ENCODE results near the gene RMRP. TPM values are rescaled to one million over a fixed set of nuclear protein-coding genes. Genes with fewer than 3 reads are reported as not detected.

RMRP gene
- total and polyA plus RNA-seq, 5 donors from 2014 or later, result 6,542 TPM; not detected in 4

DNA sequence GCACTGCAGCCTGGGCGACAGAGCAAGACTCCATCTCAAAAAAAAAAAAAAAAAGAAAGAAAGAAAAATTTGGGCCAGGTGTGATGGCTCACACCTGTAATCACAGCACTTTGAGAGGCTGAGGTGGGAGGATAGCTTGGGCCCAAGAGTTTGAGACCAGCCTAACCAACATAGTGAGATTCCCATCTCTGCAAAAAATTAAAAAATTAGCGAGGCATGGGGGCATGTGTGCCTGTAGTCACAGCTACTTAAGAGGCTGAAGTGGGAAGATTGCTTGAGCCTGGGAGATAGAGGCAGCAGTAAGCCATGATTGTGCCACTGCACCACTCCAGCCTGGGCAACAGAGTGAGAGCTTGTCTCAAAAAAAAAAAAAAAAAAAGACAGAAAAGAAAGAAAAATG is 4.2 kb downstream of the RMRP start:
- H3K27ac ChIP-seq (ENCODE audit: insufficient read depth, low read length, poor library complexity, severe bottlenecking), result no peak overlapping the region
- peak overlapping the region; percentile 48 to 86 (median 73) for H3K27ac Mint-ChIP-seq
- peaks cover 6% of the 10 kb centered on the region for H3K36me3 Mint-ChIP-seq
- H3K4me1 ChIP-seq (ENCODE audit: control insufficient read depth, insufficient read depth, low read length, poor library complexity, severe bottlenecking), result peaks cover 46% of the 10 kb centered on the region
- no peak for DNase-seq
- peak overlapping the region in 1 of 4 donors; percentile 69 for H3K4me3 Mint-ChIP-seq
- no peaks in the 10 kb centered on the region for H3K9me3 ChIP-seq (ENCODE audit: control insufficient read depth in 2 of 2, low read length in 2 of 2)
- H3K36me3 ChIP-seq (ENCODE audit: control insufficient read depth, insufficient read depth, low read length), result peaks cover 4% of the 10 kb centered on the region
- H3K4me3 ChIP-seq (ENCODE audit: low read depth, low read length), result no peak overlapping the region
- peaks cover 0 to 3% (median 0%) of the 10 kb centered on the region in 7 donors for H3K9me3 Mint-ChIP-seq
- peaks cover 19% of the 10 kb centered on the region for H3K27me3 Mint-ChIP-seq
- no peaks in the 10 kb centered on the region for H3K27me3 ChIP-seq (ENCODE audit: control insufficient read depth, insufficient read depth, low read length)
- H3K4me1 Mint-ChIP-seq, result peaks cover 17 to 70% (median 46%) of the 10 kb centered on the region in 4 donors
- ATAC-seq (ENCODE audit: low read depth in 2 of 2), result no peak

GRCh38 chr9:35652829-35653209 is 5.0 kb downstream of the RMRP start:
- peaks cover 17% of the 10 kb centered on the region for H3K27me3 Mint-ChIP-seq
- H3K4me1 Mint-ChIP-seq, result peaks cover 14 to 76% (median 51%) of the 10 kb centered on the region in 4 donors
- Histone ChIP-seq H3K9me3 (ENCODE audit: control insufficient read depth in 2 of 2, low read length in 2 of 2) (no peaks in the 10 kb centered on the region), H3K4me1 (ENCODE audit: control insufficient read depth, insufficient read depth, low read length, poor library complexity, severe bottlenecking) (peaks cover 54% of the 10 kb centered on the region), H3K36me3 (ENCODE audit: control insufficient read depth, insufficient read depth, low read length) (peaks cover 5% of the 10 kb centered on the region), H3K27ac (ENCODE audit: insufficient read depth, low read length, poor library complexity, severe bottlenecking) (no peak overlapping the region), H3K27me3 (ENCODE audit: control insufficient read depth, insufficient read depth, low read length) (no peaks in the 10 kb centered on the region), H3K4me3 (ENCODE audit: low read depth, low read length) (no peak overlapping the region)
- peaks cover 7% of the 10 kb centered on the region for H3K36me3 Mint-ChIP-seq
- DNase-seq (no peak), ATAC-seq (ENCODE audit: low read depth in 2 of 2) (no peak)
- H3K4me3 Mint-ChIP-seq, result peak overlapping the region in 1 of 4 donors; percentile 98
- peaks cover 0 to 1% (median 0%) of the 10 kb centered on the region in 7 donors for H3K9me3 Mint-ChIP-seq
- peak overlapping the region; percentile 9 to 73 (median 20) for H3K27ac Mint-ChIP-seq

GRCh38 chr9:35651956-35652828 is 5.6 kb downstream of the RMRP start:
- peaks cover 55% of the 10 kb centered on the region for H3K4me1 ChIP-seq (ENCODE audit: control insufficient read depth, insufficient read depth, low read length, poor library complexity, severe bottlenecking)
- no peak overlapping the region for H3K4me3 ChIP-seq (ENCODE audit: low read depth, low read length)
- H3K36me3 Mint-ChIP-seq, result peaks cover 5% of the 10 kb centered on the region
- H3K27ac Mint-ChIP-seq, result peak overlapping the region in 2 of 3 donors; percentile 88 to 91
- H3K27ac ChIP-seq (ENCODE audit: insufficient read depth, low read length, poor library complexity, severe bottlenecking), result peak overlapping the region; percentile 93
- no peaks in the 10 kb centered on the region for H3K27me3 ChIP-seq (ENCODE audit: control insufficient read depth, insufficient read depth, low read length)
- no peaks in the 10 kb centered on the region for H3K9me3 Mint-ChIP-seq
- no peaks in the 10 kb centered on the region for H3K9me3 ChIP-seq (ENCODE audit: control insufficient read depth in 2 of 2, low read length in 2 of 2)
- H3K27me3 Mint-ChIP-seq, result peaks cover 14% of the 10 kb centered on the region
- peaks cover 10 to 76% (median 53%) of the 10 kb centered on the region in 4 donors for H3K4me1 Mint-ChIP-seq
- ATAC-seq (ENCODE audit: low read depth in 2 of 2), result no peak
- peak overlapping the region; percentile 96 to 100 (median 97) for H3K4me3 Mint-ChIP-seq
- peaks cover 5% of the 10 kb centered on the region for H3K36me3 ChIP-seq (ENCODE audit: control insufficient read depth, insufficient read depth, low read length)
- DNase-seq, result no peak

DNA sequence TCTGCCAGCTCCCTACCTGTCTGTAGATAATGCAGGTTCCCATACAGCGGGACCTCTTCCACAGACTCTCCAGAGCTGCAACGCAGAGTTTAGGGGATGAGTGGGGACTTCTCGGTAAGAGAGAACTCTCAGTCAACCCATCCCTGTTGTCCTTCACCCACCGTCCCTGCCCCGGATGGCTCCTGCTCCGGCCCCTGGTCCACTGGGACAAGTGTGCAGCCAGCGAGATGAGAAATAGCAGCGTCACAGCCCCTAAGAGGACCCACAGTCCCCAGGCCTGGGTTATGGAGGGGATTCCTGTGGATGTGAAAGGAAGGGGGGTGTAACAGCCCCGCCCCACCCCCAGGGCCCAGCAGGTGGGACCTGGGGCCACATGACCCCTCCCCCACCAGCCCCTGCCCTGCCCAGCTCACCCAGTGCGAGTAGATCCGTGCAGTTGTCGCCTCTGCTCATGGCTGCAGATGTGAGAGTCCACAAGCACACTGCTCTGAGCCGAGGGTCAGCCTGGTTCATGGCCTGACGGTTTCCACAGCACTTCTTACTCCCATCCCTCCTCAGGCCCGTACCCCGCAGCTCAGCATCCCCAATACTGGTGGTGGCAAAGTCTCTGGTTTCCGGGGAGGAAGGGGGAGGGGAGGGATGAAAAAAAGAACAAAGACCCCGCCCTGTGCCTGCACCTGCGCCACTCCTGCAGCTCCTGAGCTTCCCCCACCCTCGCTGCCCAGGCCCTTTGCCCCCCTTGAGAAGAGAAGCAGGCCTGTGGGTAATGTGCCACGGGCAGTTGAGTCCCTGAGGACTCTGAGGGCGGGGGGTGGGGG is 7.3 kb downstream of the RMRP start, which contains the start of gene SIT1:
TSS of gene SIT1 (minus strand) at position 591 of the 818 bp plus-strand sequence. CDS start at position 513, 78 bp downstream.
- Mint-ChIP-seq H3K9me3 (peaks cover 0 to 2% (median 0%) of the 10 kb centered on the region in 7 donors), H3K27me3 (peaks cover 12% of the 10 kb centered on the region), H3K4me1 (peaks cover 0 to 77% (median 47%) of the 10 kb centered on the region in 4 donors), H3K4me3 (peak within 1 kb of the TSS; percentile 96 to 100 (median 97)), H3K27ac (peak within 1 kb of the TSS; percentile 93 to 99 (median 98)), H3K36me3 (peaks cover 5% of the 10 kb centered on the region)
- DNase-seq (peak; percentile 32 to 73 (median 43)), ATAC-seq (ENCODE audit: low read depth in 2 of 2) (no peak)
- peak within 1 kb of the TSS; percentile 93 for H3K27ac ChIP-seq (ENCODE audit: insufficient read depth, low read length, poor library complexity, severe bottlenecking)
- peaks cover 5% of the 10 kb centered on the region for H3K36me3 ChIP-seq (ENCODE audit: control insufficient read depth, insufficient read depth, low read length)
- no peaks in the 10 kb centered on the region for H3K27me3 ChIP-seq (ENCODE audit: control insufficient read depth, insufficient read depth, low read length)
- peak within 1 kb of the TSS; percentile 88 for H3K4me3 ChIP-seq (ENCODE audit: low read depth, low read length)
- peaks cover 66% of the 10 kb centered on the region for H3K4me1 ChIP-seq (ENCODE audit: control insufficient read depth, insufficient read depth, low read length, poor library complexity, severe bottlenecking)
- no peaks in the 10 kb centered on the region for H3K9me3 ChIP-seq (ENCODE audit: control insufficient read depth in 2 of 2, low read length in 2 of 2)

DNA sequence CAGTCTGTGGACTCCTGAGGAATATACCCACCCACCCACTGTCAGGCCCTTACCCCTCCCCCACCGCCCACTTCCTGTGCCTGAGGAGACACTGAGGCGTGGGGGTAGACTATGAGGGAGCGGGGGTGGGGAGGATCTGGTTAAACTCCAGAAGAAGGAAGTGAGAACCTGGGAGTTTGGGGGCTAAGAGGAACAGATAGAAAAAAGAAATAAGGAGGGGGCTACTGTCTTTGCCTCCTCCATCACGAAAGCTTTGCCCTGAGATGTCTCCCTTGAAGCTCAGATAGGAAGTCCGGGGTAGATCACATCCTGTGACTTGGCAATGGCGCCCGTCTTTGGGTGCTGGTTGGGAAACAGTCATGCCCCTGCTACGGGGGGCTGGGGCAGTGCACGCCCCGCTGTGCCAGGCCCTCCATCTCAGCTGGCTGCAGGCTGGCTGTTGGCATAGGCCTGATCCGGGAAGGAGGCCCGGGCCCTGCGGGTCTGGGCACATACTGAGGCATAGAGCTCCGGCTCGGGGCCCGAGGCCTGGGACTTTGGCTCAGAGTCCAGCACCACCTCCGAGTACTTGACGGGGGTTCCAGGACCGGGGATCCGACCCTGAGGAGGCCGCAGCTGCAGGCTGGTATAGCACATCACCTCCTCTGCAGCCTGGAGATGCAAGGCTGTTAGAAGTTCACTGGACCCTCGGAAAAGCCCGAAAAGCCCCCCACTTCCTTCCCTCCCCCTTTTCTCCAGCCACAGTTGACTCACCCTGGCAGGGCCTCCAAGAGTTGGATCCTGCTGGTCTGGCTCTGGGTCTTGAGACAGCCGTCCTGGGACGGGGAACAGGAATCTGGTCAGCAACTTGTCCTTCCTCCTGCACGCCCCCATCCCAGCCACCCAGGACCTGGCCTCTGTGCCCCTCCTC is 8.1 kb downstream of the RMRP start:
- no peaks in the 10 kb centered on the region for H3K27me3 ChIP-seq (ENCODE audit: control insufficient read depth, insufficient read depth, low read length)
- ATAC-seq (ENCODE audit: low read depth in 2 of 2) (no peak), DNase-seq (peak; percentile 17 to 75 (median 55))
- Mint-ChIP-seq H3K27me3 (peaks cover 12% of the 10 kb centered on the region), H3K4me3 (peak overlapping the region; percentile 96 to 100 (median 97)), H3K4me1 (peaks cover under 1 to 82% (median 45%) of the 10 kb centered on the region in 4 donors), H3K27ac (peak overlapping the region; percentile 93 to 99 (median 98)), H3K36me3 (peaks cover 5% of the 10 kb centered on the region), H3K9me3 (peaks cover 0 to 2% (median 0%) of the 10 kb centered on the region in 7 donors)
- peaks cover 5% of the 10 kb centered on the region for H3K36me3 ChIP-seq (ENCODE audit: control insufficient read depth, insufficient read depth, low read length)
- peak overlapping the region; percentile 93 for H3K27ac ChIP-seq (ENCODE audit: insufficient read depth, low read length, poor library complexity, severe bottlenecking)
- peak overlapping the region; percentile 88 for H3K4me3 ChIP-seq (ENCODE audit: low read depth, low read length)
- H3K9me3 ChIP-seq (ENCODE audit: control insufficient read depth in 2 of 2, low read length in 2 of 2), result no peaks in the 10 kb centered on the region
- H3K4me1 ChIP-seq (ENCODE audit: control insufficient read depth, insufficient read depth, low read length, poor library complexity, severe bottlenecking), result peaks cover 70% of the 10 kb centered on the region

DNA sequence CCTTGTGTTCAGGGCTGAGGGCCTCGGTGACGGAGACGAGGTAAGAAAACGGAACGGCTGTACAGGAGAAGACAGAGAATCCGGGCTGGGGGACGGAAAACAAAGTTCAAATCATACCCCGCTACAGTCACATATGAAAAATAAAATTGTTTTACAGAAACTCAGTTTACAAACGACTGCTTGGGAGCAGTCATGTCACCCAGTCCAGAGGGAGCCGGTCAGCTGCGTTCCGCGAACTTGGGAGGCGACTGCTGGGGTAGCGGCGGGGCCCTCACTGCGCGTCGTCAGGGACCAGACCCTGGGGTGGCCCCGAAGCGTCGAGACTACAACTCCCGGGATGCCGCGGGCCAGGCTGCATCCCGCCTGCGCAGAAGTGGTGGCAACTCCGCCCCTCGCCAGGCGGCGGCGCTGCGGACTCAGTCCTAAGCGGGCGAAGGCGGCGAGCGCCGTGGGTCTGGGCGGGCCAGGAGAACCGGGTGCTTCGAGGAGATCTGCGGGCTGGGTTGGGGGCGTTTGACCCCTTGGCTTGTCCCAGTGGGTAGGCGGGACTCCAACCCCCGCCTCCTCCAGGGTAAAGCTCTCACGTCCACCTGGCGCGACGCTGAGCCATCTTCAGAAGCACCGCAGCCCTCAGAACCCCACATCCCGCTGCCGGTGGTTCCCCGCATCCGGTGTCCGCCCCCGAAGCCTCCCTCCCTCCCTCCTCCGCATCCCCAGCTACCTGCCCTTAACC is 11.1 kb downstream of the RMRP start:
- peaks cover 5% of the 10 kb centered on the region for H3K36me3 Mint-ChIP-seq
- peaks cover 4 to 72% (median 45%) of the 10 kb centered on the region in 4 donors for H3K4me1 Mint-ChIP-seq
- H3K27ac Mint-ChIP-seq, result peak overlapping the region; percentile 95 to 98 (median 98)
- peaks cover 0 to 2% (median 0%) of the 10 kb centered on the region in 7 donors for H3K9me3 Mint-ChIP-seq
- Histone ChIP-seq H3K4me1 (ENCODE audit: control insufficient read depth, insufficient read depth, low read length, poor library complexity, severe bottlenecking) (peaks cover 64% of the 10 kb centered on the region), H3K4me3 (ENCODE audit: low read depth, low read length) (peak overlapping the region; percentile 90), H3K9me3 (ENCODE audit: control insufficient read depth in 2 of 2, low read length in 2 of 2) (no peaks in the 10 kb centered on the region), H3K27me3 (ENCODE audit: control insufficient read depth, insufficient read depth, low read length) (no peaks in the 10 kb centered on the region), H3K27ac (ENCODE audit: insufficient read depth, low read length, poor library complexity, severe bottlenecking) (peak overlapping the region; percentile 93), H3K36me3 (ENCODE audit: control insufficient read depth, insufficient read depth, low read length) (peaks cover 5% of the 10 kb centered on the region)
- peaks cover 12% of the 10 kb centered on the region for H3K27me3 Mint-ChIP-seq
- H3K4me3 Mint-ChIP-seq, result peak overlapping the region; percentile 96 to 100 (median 97)
- ATAC-seq (ENCODE audit: low read depth in 2 of 2) (peak; percentile 86 to 90), DNase-seq (peak; percentile 87 to 96 (median 93))

All from CD4-positive, CD25-positive, alpha-beta regulatory T cell (primary cell).